ENCODE measurements around the gene MYBBP1A. TPM values are rescaled to one million over a fixed set of nuclear protein-coding genes. Genes with fewer than 3 reads are reported as not detected.
A peak's percentile ranks its signal among the peaks of the same experiment; 100 is the strongest.

MYBBP1A gene
- total and polyA plus RNA-seq, 10 donors, result 24.7 to 71.2 (median 51.5) TPM

GRCh38 chr17:4532860-4533522 lies 22.2 kb downstream of the MYBBP1A start:
- Histone ChIP-seq H3K36me3 (peaks cover 0 to 23% (median 4%) of the 10 kb centered on the region in 6 donors), H3K27ac (peak overlapping the region in 7 of 8 donors; percentile 40 to 82 (median 80)), H3K4me3 (no peak overlapping the region), H3K4me1 (peaks cover 14 to 91% (median 78%) of the 10 kb centered on the region in 6 donors), H3K27me3 (replicated peaks in 1 of 7) (peaks cover 0 to 7% (median 0%) of the 10 kb centered on the region in 7 donors), H3K9me3 (no peaks in the 10 kb centered on the region)
- no peak for DNase-seq
- TF ChIP-seq CTCF (IDR thresholded peaks at IDR 0.05 in 8 of 11, conservative IDR thresholded peaks at IDR 0.05 in 3 of 11), result no peak
- TF ChIP-seq POLR2AphosphoS5 (IDR thresholded peaks at IDR 0.05), result no peak
- TF ChIP-seq POLR2A (IDR thresholded peaks at IDR 0.05), result no peak
- 81 to 92% (median 86%) methylated on average over 26 to 33 of the region's 33 CpGs for WGBS, 5 donors
- intact Hi-C loops (cut with DNase I; ENCODE audit: low total_unique reads), result no loop called here

GRCh38 chr17:4531988-4532736 lies 23.0 kb downstream of the MYBBP1A start:
- WGBS, 5 donors, result 82 to 89% (median 85%) methylated on average over 16 to 17 of the region's 17 CpGs
- Histone ChIP-seq H3K36me3 (peaks cover 0 to 14% (median 0%) of the 10 kb centered on the region in 6 donors), H3K4me1 (peaks cover 10 to 83% (median 73%) of the 10 kb centered on the region in 6 donors), H3K4me3 (no peak overlapping the region), H3K9me3 (no peaks in the 10 kb centered on the region), H3K27me3 (replicated peaks in 1 of 7) (peaks cover 0 to 7% (median 0%) of the 10 kb centered on the region in 7 donors), H3K27ac (peak overlapping the region in 7 of 8 donors; percentile 45 to 82 (median 74))
- DNase-seq, result no peak
- TF ChIP-seq CTCF (IDR thresholded peaks at IDR 0.05 in 8 of 11, conservative IDR thresholded peaks at IDR 0.05 in 3 of 11) (no peak), POLR2AphosphoS5 (IDR thresholded peaks at IDR 0.05) (no peak), POLR2A (IDR thresholded peaks at IDR 0.05) (no peak)
- intact Hi-C loops (cut with DNase I; ENCODE audit: low total_unique reads), result no loop called here

DNA sequence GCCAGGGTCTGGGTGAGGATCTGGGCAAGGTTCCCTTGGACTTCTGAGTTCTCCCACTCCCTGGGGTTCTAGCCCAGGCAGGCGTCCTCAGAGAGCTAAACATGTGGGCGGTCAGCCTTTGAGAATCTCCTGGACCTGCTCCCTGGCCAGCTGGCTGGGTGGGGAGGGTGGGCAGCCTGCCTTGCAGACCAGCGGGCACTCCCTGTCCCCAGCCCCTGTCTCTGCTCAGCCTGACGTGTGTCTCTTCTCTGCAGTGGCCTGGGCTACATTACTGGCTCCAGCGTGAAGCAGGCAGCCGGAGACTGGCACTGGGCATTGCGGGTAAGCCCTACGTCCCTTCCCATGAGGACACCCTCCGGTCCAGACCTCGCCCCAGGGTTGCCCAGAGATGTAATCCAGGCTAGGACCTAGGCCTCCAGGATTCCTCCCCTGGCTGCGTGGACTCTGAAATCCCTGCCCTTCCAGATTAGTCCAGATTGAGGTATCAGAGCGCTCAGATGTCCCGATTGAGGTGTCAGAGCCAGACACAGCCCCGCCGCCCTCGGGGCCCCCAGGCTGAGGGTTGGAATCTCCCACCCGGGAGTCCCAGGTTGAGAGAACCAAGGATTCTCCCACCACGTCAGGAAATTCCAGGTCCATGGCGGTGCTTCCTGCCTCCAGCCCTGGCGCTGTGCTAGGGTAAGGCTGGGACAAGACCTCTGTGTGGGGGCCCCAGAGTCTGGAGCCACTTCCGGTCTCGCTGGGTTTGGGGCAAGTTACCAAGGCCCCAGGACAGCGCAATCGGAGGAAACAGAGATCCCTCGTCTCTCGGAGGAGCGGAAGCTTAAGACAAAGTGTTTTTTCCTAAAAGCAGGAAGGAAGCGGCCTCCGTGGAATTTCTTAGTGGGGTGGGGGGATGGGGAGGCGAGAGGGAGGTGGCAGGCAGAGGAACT lies 24.1 kb downstream of the MYBBP1A start:
- Histone ChIP-seq H3K4me1 (peaks cover 0 to 72% (median 62%) of the 10 kb centered on the region in 6 donors), H3K36me3 (peaks cover 0 to 13% (median 0%) of the 10 kb centered on the region in 6 donors), H3K27ac (peak overlapping the region; percentile 27 to 82 (median 74)), H3K4me3 (no peak overlapping the region), H3K9me3 (no peaks in the 10 kb centered on the region), H3K27me3 (replicated peaks in 1 of 7) (peaks cover 0 to 7% (median 0%) of the 10 kb centered on the region in 7 donors)
- DNase-seq, result no peak
- 39 to 62% (median 48%) methylated on average over 13 to 30 of the region's 30 CpGs for WGBS, 5 donors
- TF ChIP-seq POLR2A (IDR thresholded peaks at IDR 0.05) (no peak), POLR2AphosphoS5 (IDR thresholded peaks at IDR 0.05) (peak; percentile 73 to 79 (median 76))
- intact Hi-C loops (cut with DNase I; ENCODE audit: low total_unique reads), result no loop called here

DNA sequence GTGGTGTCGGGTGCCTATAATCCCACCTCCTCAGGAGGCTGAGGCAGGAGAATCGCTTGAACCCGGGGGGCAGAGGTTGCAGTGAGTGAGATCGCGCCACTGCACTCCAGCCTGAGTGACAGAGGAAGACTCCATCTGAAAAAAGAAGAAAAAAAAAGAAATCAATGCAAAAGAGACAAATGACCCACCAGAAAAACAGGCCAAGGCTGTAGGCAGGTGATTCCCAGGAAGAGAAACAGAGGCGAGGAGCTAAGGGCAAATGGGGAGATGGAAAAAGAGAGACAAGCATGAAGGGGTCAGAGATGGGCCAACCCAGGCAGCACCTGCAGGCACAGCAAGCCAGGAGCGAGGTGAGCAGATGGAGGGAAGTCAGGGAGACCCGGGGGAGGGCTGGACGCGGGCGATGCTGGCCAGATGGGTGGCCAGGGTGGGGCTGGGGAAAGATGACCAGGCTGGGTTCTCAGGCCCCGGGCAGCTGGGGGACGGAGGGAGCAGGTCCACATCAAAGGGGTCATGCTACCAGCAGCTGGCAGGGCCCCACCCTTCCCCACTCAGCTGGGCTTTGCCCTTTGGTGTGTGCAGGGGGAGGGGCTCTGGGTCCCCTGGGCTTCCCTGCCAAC lies 25.5 kb downstream of the MYBBP1A start:
- intact Hi-C loops (cut with DNase I; ENCODE audit: low total_unique reads), result no loop called here
- DNase-seq, result no peak
- no peaks in the 10 kb centered on the region for H3K9me3 ChIP-seq
- H3K27me3 ChIP-seq (replicated peaks in 1 of 7), result peaks cover 0 to 7% (median 0%) of the 10 kb centered on the region in 7 donors
- no peak overlapping the region for H3K4me3 ChIP-seq
- peaks cover 0 to 58% (median 48%) of the 10 kb centered on the region in 6 donors for H3K4me1 ChIP-seq
- peak overlapping the region in 7 of 8 donors; percentile 1 to 82 (median 74) for H3K27ac ChIP-seq
- peaks cover 0 to 23% (median 0%) of the 10 kb centered on the region in 6 donors for H3K36me3 ChIP-seq
- TF ChIP-seq POLR2AphosphoS5 (IDR thresholded peaks at IDR 0.05) (no peak), POLR2A (IDR thresholded peaks at IDR 0.05) (no peak), CTCF (IDR thresholded peaks at IDR 0.05 in 8 of 11, conservative IDR thresholded peaks at IDR 0.05 in 3 of 11) (no peak)
- WGBS, 5 donors, result 78 to 90% (median 80%) methylated on average over 13 of the region's 13 CpGs
